Suprapubic skin (tissue), 3 donors: Measurements from ENCODE around the gene FUT9.

Experiments used
- POLR2A ChIP-seq, 2 donors: fragments of 450-650 bp; IDR thresholded peaks; one replicate each; pipeline ENCODE4 v1.6.1; 2017; ENCODE audit warnings: antibody characterized with exemption in 2 of 2, mild to moderate bottlenecking in 2 of 2, moderate library complexity in 2 of 2
- TF ChIP-seq, protein P1 (sequence below), 2 donors: fragments of 200-600 bp in 1 of 2; fragments of 450-650 bp in 1 of 2; sonication (generic) in 1 of 2; IDR thresholded peaks; one replicate each; pipeline ENCODE4 v1.5.1; 2016 to 2019; ENCODE audit warnings: antibody characterized with exemption in 2 of 2, mild to moderate bottlenecking in 1 of 2, moderate library complexity in 1 of 2

DNA sequence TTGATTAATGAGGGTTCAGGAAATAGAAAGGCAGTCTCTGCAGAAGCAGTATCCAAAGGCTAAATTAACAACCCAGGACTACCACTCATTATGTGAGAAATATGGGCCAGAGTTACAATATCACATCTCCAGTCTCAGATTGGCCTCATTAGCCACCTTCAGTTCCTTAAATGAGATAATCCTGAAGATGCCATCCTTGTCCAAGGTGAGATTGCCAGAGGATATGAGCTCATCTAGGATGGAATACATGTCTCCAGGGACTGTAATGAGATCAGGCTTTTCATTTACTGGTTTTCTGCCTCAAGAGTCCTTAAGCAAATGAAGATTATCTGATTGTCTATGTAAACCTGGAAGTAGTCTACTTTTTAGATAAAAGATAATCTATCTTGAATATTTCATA lies 196.3 kb downstream of the FUT9 start:
- TF ChIP-seq POLR2A (IDR thresholded peaks at IDR 0.05), result no peak
- TF ChIP-seq, protein P1, sequence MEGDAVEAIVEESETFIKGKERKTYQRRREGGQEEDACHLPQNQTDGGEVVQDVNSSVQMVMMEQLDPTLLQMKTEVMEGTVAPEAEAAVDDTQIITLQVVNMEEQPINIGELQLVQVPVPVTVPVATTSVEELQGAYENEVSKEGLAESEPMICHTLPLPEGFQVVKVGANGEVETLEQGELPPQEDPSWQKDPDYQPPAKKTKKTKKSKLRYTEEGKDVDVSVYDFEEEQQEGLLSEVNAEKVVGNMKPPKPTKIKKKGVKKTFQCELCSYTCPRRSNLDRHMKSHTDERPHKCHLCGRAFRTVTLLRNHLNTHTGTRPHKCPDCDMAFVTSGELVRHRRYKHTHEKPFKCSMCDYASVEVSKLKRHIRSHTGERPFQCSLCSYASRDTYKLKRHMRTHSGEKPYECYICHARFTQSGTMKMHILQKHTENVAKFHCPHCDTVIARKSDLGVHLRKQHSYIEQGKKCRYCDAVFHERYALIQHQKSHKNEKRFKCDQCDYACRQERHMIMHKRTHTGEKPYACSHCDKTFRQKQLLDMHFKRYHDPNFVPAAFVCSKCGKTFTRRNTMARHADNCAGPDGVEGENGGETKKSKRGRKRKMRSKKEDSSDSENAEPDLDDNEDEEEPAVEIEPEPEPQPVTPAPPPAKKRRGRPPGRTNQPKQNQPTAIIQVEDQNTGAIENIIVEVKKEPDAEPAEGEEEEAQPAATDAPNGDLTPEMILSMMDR (IDR thresholded peaks at IDR 0.05), result no peak
